Measurements from ENCODE around the gene B4GALT6. TPM values are rescaled to one million over a fixed set of nuclear protein-coding genes. Genes with fewer than 3 reads are reported as not detected.

B4GALT6 gene
- total RNA-seq, 2 donors from 2014 or later: 0.52 to 1.8 TPM

GRCh38 chr18:31591113-31591512 is 93.3 kb downstream of the B4GALT6 start:
- ATAC-seq (replicated peaks): no peak
- Mint-ChIP-seq H3K9me3 (peaks cover 3% of the 10 kb centered on the region), H3K27ac (no peak overlapping the region)

GRCh38 chr18:31590570-31590969 is 93.8 kb downstream of the B4GALT6 start:
- H3K36me3 Mint-ChIP-seq (ENCODE audit: low read depth): no peaks in the 10 kb centered on the region

More at GRCh38 chr18:31591113-31591512, 93.3 kb downstream of the B4GALT6 start:
- Mint-ChIP-seq H3K27me3 (peaks cover 11% of the 10 kb centered on the region), H3K36me3 (ENCODE audit: low read depth) (no peaks in the 10 kb centered on the region), H3K4me3 (no peak overlapping the region), H3K4me1 (no peaks in the 10 kb centered on the region)

GRCh38 chr18:31587529-31587928 is 96.9 kb downstream of the B4GALT6 start:
- Mint-ChIP-seq H3K4me3 (no peak overlapping the region), H3K9me3 (peaks cover 3% of the 10 kb centered on the region), H3K36me3 (ENCODE audit: low read depth) (no peaks in the 10 kb centered on the region), H3K27me3 (peaks cover 11% of the 10 kb centered on the region), H3K4me1 (no peaks in the 10 kb centered on the region), H3K27ac (no peak overlapping the region)
- no peak for ATAC-seq (replicated peaks)

More at GRCh38 chr18:31590570-31590969, 93.8 kb downstream of the B4GALT6 start:
- no peak for ATAC-seq (replicated peaks)
- Mint-ChIP-seq H3K4me3 (no peak overlapping the region), H3K27me3 (peaks cover 11% of the 10 kb centered on the region), H3K27ac (no peak overlapping the region), H3K9me3 (peaks cover 3% of the 10 kb centered on the region), H3K4me1 (no peaks in the 10 kb centered on the region)

GRCh38 chr18:31586616-31587015 is 97.8 kb downstream of the B4GALT6 start:
- Mint-ChIP-seq H3K9me3 (peaks cover 3% of the 10 kb centered on the region), H3K36me3 (ENCODE audit: low read depth) (no peaks in the 10 kb centered on the region), H3K4me3 (no peak overlapping the region), H3K4me1 (no peaks in the 10 kb centered on the region), H3K27me3 (peaks cover 11% of the 10 kb centered on the region), H3K27ac (no peak overlapping the region)
- no peak for ATAC-seq (replicated peaks)

- Mint-ChIP-seq H3K36me3 (ENCODE audit: low read depth) (no peaks in the 10 kb centered on the region), H3K27ac (no peak overlapping the region), H3K4me1 (no peaks in the 10 kb centered on the region), H3K27me3 (peaks cover 7% of the 10 kb centered on the region), H3K9me3 (peaks cover 3% of the 10 kb centered on the region), H3K4me3 (no peak overlapping the region)
- ATAC-seq (replicated peaks): no peak
These were observed 98.4 kb downstream of the B4GALT6 start for GRCh38 chr18:31585991-31586390.

GRCh38 chr18:31583185-31583854 is 101.1 kb downstream of the B4GALT6 start:
- ATAC-seq (replicated peaks): no peak

GRCh38 chr18:31581498-31582197 is 102.7 kb downstream of the B4GALT6 start:
- Mint-ChIP-seq H3K36me3 (ENCODE audit: low read depth) (no peaks in the 10 kb centered on the region), H3K27ac (no peak overlapping the region), H3K4me1 (no peaks in the 10 kb centered on the region), H3K4me3 (no peak overlapping the region), H3K9me3 (no peaks in the 10 kb centered on the region), H3K27me3 (no peaks in the 10 kb centered on the region)
- ATAC-seq (replicated peaks): no peak

More at GRCh38 chr18:31583185-31583854, 101.1 kb downstream of the B4GALT6 start:
- no peaks in the 10 kb centered on the region for H3K36me3 Mint-ChIP-seq (ENCODE audit: low read depth)
- H3K27me3 Mint-ChIP-seq: peaks cover 2% of the 10 kb centered on the region
- peaks cover under 1% of the 10 kb centered on the region for H3K9me3 Mint-ChIP-seq
- H3K4me1 Mint-ChIP-seq: no peaks in the 10 kb centered on the region
- no peak overlapping the region for H3K27ac Mint-ChIP-seq
- no peak overlapping the region for H3K4me3 Mint-ChIP-seq

GRCh38 chr18:31579375-31579774 is 105.0 kb downstream of the B4GALT6 start:
- no peaks in the 10 kb centered on the region for H3K27me3 Mint-ChIP-seq
- H3K27ac Mint-ChIP-seq: no peak overlapping the region
- H3K9me3 Mint-ChIP-seq: no peaks in the 10 kb centered on the region
- ATAC-seq (replicated peaks): no peak
- no peak overlapping the region for H3K4me3 Mint-ChIP-seq
- no peaks in the 10 kb centered on the region for H3K4me1 Mint-ChIP-seq
- no peaks in the 10 kb centered on the region for H3K36me3 Mint-ChIP-seq (ENCODE audit: low read depth)

- H3K4me1 Mint-ChIP-seq: no peaks in the 10 kb centered on the region
- H3K9me3 Mint-ChIP-seq: no peaks in the 10 kb centered on the region
- H3K4me3 Mint-ChIP-seq: no peak overlapping the region
- no peak for ATAC-seq (replicated peaks)
- H3K27me3 Mint-ChIP-seq: no peaks in the 10 kb centered on the region
- H3K27ac Mint-ChIP-seq: no peak overlapping the region
- no peaks in the 10 kb centered on the region for H3K36me3 Mint-ChIP-seq (ENCODE audit: low read depth)
These were observed 106.3 kb downstream of the B4GALT6 start for GRCh38 chr18:31578126-31578525.

GRCh38 chr18:31577195-31577594 is 107.2 kb downstream of the B4GALT6 start:
- Mint-ChIP-seq H3K27me3 (no peaks in the 10 kb centered on the region), H3K4me1 (no peaks in the 10 kb centered on the region), H3K27ac (no peak overlapping the region), H3K9me3 (no peaks in the 10 kb centered on the region), H3K4me3 (no peak overlapping the region), H3K36me3 (ENCODE audit: low read depth) (no peaks in the 10 kb centered on the region)
- no peak for ATAC-seq (replicated peaks)

GRCh38 chr18:31576670-31577069 is 107.7 kb downstream of the B4GALT6 start:
- Mint-ChIP-seq H3K4me3 (no peak overlapping the region), H3K27ac (no peak overlapping the region), H3K4me1 (no peaks in the 10 kb centered on the region), H3K36me3 (ENCODE audit: low read depth) (no peaks in the 10 kb centered on the region), H3K27me3 (no peaks in the 10 kb centered on the region), H3K9me3 (no peaks in the 10 kb centered on the region)
- ATAC-seq (replicated peaks): no peak

GRCh38 chr18:31575515-31576257 is 108.7 kb downstream of the B4GALT6 start:
- no peak overlapping the region for H3K27ac Mint-ChIP-seq
- H3K9me3 Mint-ChIP-seq: no peaks in the 10 kb centered on the region
- H3K4me3 Mint-ChIP-seq: no peak overlapping the region
- H3K36me3 Mint-ChIP-seq (ENCODE audit: low read depth): no peaks in the 10 kb centered on the region
- no peaks in the 10 kb centered on the region for H3K4me1 Mint-ChIP-seq
- H3K27me3 Mint-ChIP-seq: no peaks in the 10 kb centered on the region
- ATAC-seq (replicated peaks): no peak

GRCh38 chr18:31574359-31574758 is 110.0 kb downstream of the B4GALT6 start:
- H3K27me3 Mint-ChIP-seq: no peaks in the 10 kb centered on the region
- H3K36me3 Mint-ChIP-seq (ENCODE audit: low read depth): no peaks in the 10 kb centered on the region
- H3K4me1 Mint-ChIP-seq: no peaks in the 10 kb centered on the region
- H3K4me3 Mint-ChIP-seq: no peak overlapping the region
- no peaks in the 10 kb centered on the region for H3K9me3 Mint-ChIP-seq
- ATAC-seq (replicated peaks): no peak
- H3K27ac Mint-ChIP-seq: no peak overlapping the region

Data from activated T-helper 17 cell treated with anti-CD3 and anti-CD28 coated beads, Interleukin-2, amount 50 U/mL, for 72 hours (primary cell).